Stimulated activated naive CD8-positive, alpha-beta T cell treated with anti-CD3 and anti-CD28 coated beads, Interleukin-15, Interleukin-2, amounts not matched to agents 100 U/mL and 50 U/mL, for 24 hours (primary cell): ENCODE data around the gene CDC45.
"Not testable (repeated sequence)": the region's sequence is repeated elsewhere in the genome, so short reads cannot be mapped to it uniquely, and the experiment has no call there.

Source experiments
- ATAC-seq: fragments of 150-1000 bp; cut with Tn5 transposase; one replicate; pipeline ENCODE4 v1.10.0; 2021
- DNase-seq: peaks from one replicate; pipeline ENCODE4 v3.0.0; 2021

The CDC45 gene

GRCh38 chr22:19479355-19480172 is at the start of gene CDC45:
Gene CDC45, plus strand, starts transcription at chr22:19479920. Its CDS starts 49 bp downstream, at chr22:19479969.
- ATAC-seq: peak; percentile 91

GRCh38 chr22:19429950-19430889 is 49.5 kb upstream of the CDC45 start:
- ATAC-seq (no peak), DNase-seq (peak; percentile 50)

More at GRCh38 chr22:19479355-19480172, at the start of gene CDC45:
- peak; percentile 92 for DNase-seq

- ATAC-seq: no peak
- peak; percentile 51 for DNase-seq
Measured at GRCh38 chr22:19430890-19431541, 48.7 kb upstream of the CDC45 start.

GRCh38 chr22:19431649-19432132 is 48.0 kb upstream of the CDC45 start, which contains the start of gene HIRA:
Gene HIRA, minus strand, starts transcription at chr22:19431733. Its CDS starts 257 bp downstream, at chr22:19431476.
- DNase-seq (peak; percentile 91), ATAC-seq (peak; percentile 60)

- ATAC-seq (peak; percentile 93), DNase-seq (peak; percentile 95)
Measured at GRCh38 chr22:19432133-19432851, 47.4 kb upstream of the CDC45 start, which contains the start of gene MRPL40. Gene MRPL40, plus strand, starts transcription at chr22:19432545. Its CDS starts 10 bp downstream, at chr22:19432555.

GRCh38 chr22:19434401-19434800 is 45.3 kb upstream of the CDC45 start:
- DNase-seq: no peak
- ATAC-seq: no peak

GRCh38 chr22:19434829-19435580 is 44.7 kb upstream of the CDC45 start:
- no peak for DNase-seq
- no peak for ATAC-seq

- ATAC-seq, DNase-seq: not testable (repeated sequence)
Measured at GRCh38 chr22:19436444-19437161, 43.1 kb upstream of the CDC45 start.

- no peak for ATAC-seq
Measured at GRCh38 chr22:19438298-19438697, 41.4 kb upstream of the CDC45 start.

GRCh38 chr22:19440411-19441195 is 39.1 kb upstream of the CDC45 start:
- DNase-seq: no peak
- ATAC-seq: no peak

More at GRCh38 chr22:19438298-19438697, 41.4 kb upstream of the CDC45 start:
- no peak for DNase-seq

GRCh38 chr22:19442166-19442565 is 37.6 kb upstream of the CDC45 start:
- DNase-seq: no peak
- ATAC-seq: no peak

GRCh38 chr22:19443544-19444211 is 36.0 kb upstream of the CDC45 start:
- no peak for ATAC-seq

GRCh38 chr22:19445279-19445982 is 34.3 kb upstream of the CDC45 start:
- ATAC-seq: not testable (repeated sequence)

More at GRCh38 chr22:19443544-19444211, 36.0 kb upstream of the CDC45 start:
- DNase-seq: no peak

GRCh38 chr22:19446603-19447329 is 33.0 kb upstream of the CDC45 start:
- DNase-seq: no peak
- no peak for ATAC-seq

More at GRCh38 chr22:19445279-19445982, 34.3 kb upstream of the CDC45 start:
- not testable (repeated sequence) for DNase-seq

- peak; percentile 84 for DNase-seq
- peak; percentile 91 for ATAC-seq
Measured at GRCh38 chr22:19447330-19448075, 32.2 kb upstream of the CDC45 start, which contains the start of gene C22orf39. Gene C22orf39, minus strand, starts transcription at chr22:19447711. Its CDS starts 23 bp downstream, at chr22:19447688.
